GM12878 (cell line): ENCODE data around the gene RRP1B. TPM values are rescaled to one million over a fixed set of nuclear protein-coding genes. Genes with fewer than 3 reads are reported as not detected.

ENCODE experiments used
- ATAC-seq: fragments of 200-7000 bp; cut with Tn5 transposase; 3 replicates; pipeline ENCODE4 v1.9.1; 2020; ENCODE audit warnings: mild to moderate bottlenecking, moderate library complexity
- BruUV-seq: library from RNA; stranded (reverse); fragments of 400-500 nt; replicated peaks from 2 replicates; lab custom pipeline; 2021; lab: Mats Ljungman, UMichigan
- CTCF ChIA-PET: fragments of 300-600 bp; sonication (Branson Sonifier 250); formaldehyde crosslinking; extraction: SDS; loops from one replicate; lab custom pipeline; 2021; ENCODE audit warnings: inconsistent platforms; lab: Yijun Ruan, JAX
- POLR2A ChIA-PET: fragments of 350-600 bp; formaldehyde crosslinking; extraction: SDS; loops from one replicate; lab custom pipeline; 2021; ENCODE audit warnings: inconsistent platforms; lab: Charles Lee
- RAD21 ChIA-PET: fragments of 300-600 bp; sonication (Branson Sonifier 250); formaldehyde crosslinking; loops from one replicate; lab custom pipeline; 2023; ENCODE audit warnings: antibody characterized with exemption; ENCODE audit not compliant: unreplicated experiment; lab: Charles Lee
- SMC1A ChIA-PET: fragments of 300-600 bp; sonication (Branson Sonifier 250); formaldehyde crosslinking; loops from one replicate; lab custom pipeline; 2023; ENCODE audit not compliant: unreplicated experiment, uncharacterized antibody; lab: Charles Lee
- DNase-seq: peaks from one replicate; pipeline ENCODE4 v3.0.0-alpha.2; 2011; ENCODE audit warnings: low read depth, low spot score
- FAIRE-seq: peaks from 3 replicates; lab custom pipeline; 2011; peaks lifted over from hg19 to GRCh38; lab: Jason Lieb, UNC
- H2AFZ ChIP-seq: 2 replicates; pipeline ENCODE4 v1.6.0; 2011; ENCODE audit warnings: low read depth, low read length, control low read depth; ENCODE audit not compliant: control insufficient read depth
- H3K27ac ChIP-seq: 2 replicates; pipeline ENCODE4 v1.5.1; 2011; ENCODE audit warnings: control low read depth; ENCODE audit not compliant: control insufficient read depth, insufficient read depth
- H3K27me3 ChIP-seq, 2 experiments: replicated peaks in 1 of 2; 2 replicates each; pipeline versions ENCODE4 v1.6.0 to v1.6.1; 2011; ENCODE audit warnings: low read length in 1 of 2; ENCODE audit not compliant: control insufficient read depth in 2 of 2, insufficient read depth in 2 of 2
- H3K36me3 ChIP-seq, 2 experiments: 2 replicates each; pipeline ENCODE4 v1.5.1; 2011; ENCODE audit warnings: low read length in 1 of 2; ENCODE audit not compliant: control insufficient read depth in 2 of 2, insufficient read depth in 2 of 2
- H3K4me1 ChIP-seq: 2 replicates; pipeline ENCODE4 v1.6.1; 2011; ENCODE audit warnings: mild to moderate bottlenecking, low read length, moderate library complexity, mixed read lengths; ENCODE audit not compliant: control insufficient read depth, insufficient read depth
- H3K4me2 ChIP-seq: 2 replicates; pipeline ENCODE4 v1.6.0; 2011; ENCODE audit warnings: control low read depth; ENCODE audit not compliant: control insufficient read depth, insufficient read depth
- H3K4me3 ChIP-seq: fragments of 200-600 bp; sonication (generic); 2 replicates; pipeline ENCODE4 v1.5.1; 2016
- H3K79me2 ChIP-seq: 2 replicates; pipeline ENCODE4 v1.6.0; 2011; ENCODE audit warnings: low read length; ENCODE audit not compliant: control insufficient read depth, insufficient read depth
- H3K9ac ChIP-seq: 2 replicates; pipeline ENCODE4 v1.8.0; 2011; ENCODE audit warnings: low read length, control low read depth, mixed read lengths; ENCODE audit not compliant: control insufficient read depth, insufficient read depth
- H3K9me3 ChIP-seq: replicated peaks from 3 replicates; pipeline ENCODE4 v1.5.1; 2011; ENCODE audit warnings: mild to moderate bottlenecking, low read length; ENCODE audit not compliant: control insufficient read depth, insufficient read depth
- H4K20me1 ChIP-seq: 2 replicates; pipeline ENCODE4 v1.6.0; 2011; ENCODE audit not compliant: control insufficient read depth, insufficient read depth
- CBX3 ChIP-seq: fragments of 200-600 bp; sonication (generic); IDR thresholded peaks from 2 replicates; pipeline ENCODE4 v1.6.1; 2016; ENCODE audit warnings: low read depth, borderline replicate concordance
- SMC3 ChIP-seq: IDR thresholded peaks from 2 replicates; pipeline ENCODE4 v1.6.1; 2011; ENCODE audit warnings: low read length, improper control_type of control experiment, borderline replicate concordance
- WGBS: methylation state at CpG from one replicate; pipeline ENCODE4 v1.1.6; 2016; ENCODE audit warnings: low lambda C conversion rate; ENCODE audit not compliant: insufficient replicate concordance, insufficient coverage; ENCODE audit errors: missing lambda C conversion rate; 5-methylcytosine and 5-hydroxymethylcytosine counted together
- in situ Hi-C: fragments of 300-500 bp; cut with MboI; formaldehyde crosslinking; loops from 9 replicates; pipeline ENCODE4 v1.14.3; 2018; ENCODE audit warnings: mixed read lengths
- intact Hi-C: fragments of 100-400 bp; cut with micrococcal nuclease; formaldehyde crosslinking; loops from one replicate; pipeline ENCODE4 v1.14.2; 2022; ENCODE audit not compliant: unreplicated experiment
- polyA plus RNA-seq, 11 experiments: library from polyadenylated mRNA; depleted of rRNA in 4 of 11; unstranded in 6 of 11; stranded (reverse) in 5 of 11; fragments of >200 nt; fragmentation: Nextera tagmentation in 4 of 11; fragmentation: Illumina TruSeq in 1 of 11; extraction: Ambion mirVana in 4 of 11; extraction: Trizol in 1 of 11; gene quantifications; 1 replicate in 1 of 11; 2 replicates in 10 of 11; pipeline versions ENCODE4 v1.2.1 to v1.2.3, GENCODE V29; 2011 to 2016; ENCODE audit warnings: inconsistent platforms in 2 of 11, missing spikeins in 2 of 11, low read depth in 1 of 11
- total RNA-seq, 4 experiments: library from RNA; depleted of rRNA in 3 of 4; stranded (reverse); fragments of >200 nt in 3 of 4; fragmentation: Illumina TruSeq in 1 of 4; extraction: Trizol in 1 of 4; gene quantifications; 2 replicates each; pipeline versions ENCODE4 v1.2.1 to v1.2.3, GENCODE V29; 2013 to 2021
- TF ChIP-seq, protein P1 (sequence below): fragments of 450-650 bp; formaldehyde crosslinking; IDR thresholded peaks from 2 replicates; pipeline ENCODE4 v1.4.0; 2020; ENCODE audit warnings: mild to moderate bottlenecking, moderate library complexity

RRP1B gene
- total and polyA plus RNA-seq, 10 of the 15 experiments (the other 5 are each of a cell fraction or from before 2014, with no cell fraction given), result 8.1 to 57.4 (median 38.1) TPM

DNA sequence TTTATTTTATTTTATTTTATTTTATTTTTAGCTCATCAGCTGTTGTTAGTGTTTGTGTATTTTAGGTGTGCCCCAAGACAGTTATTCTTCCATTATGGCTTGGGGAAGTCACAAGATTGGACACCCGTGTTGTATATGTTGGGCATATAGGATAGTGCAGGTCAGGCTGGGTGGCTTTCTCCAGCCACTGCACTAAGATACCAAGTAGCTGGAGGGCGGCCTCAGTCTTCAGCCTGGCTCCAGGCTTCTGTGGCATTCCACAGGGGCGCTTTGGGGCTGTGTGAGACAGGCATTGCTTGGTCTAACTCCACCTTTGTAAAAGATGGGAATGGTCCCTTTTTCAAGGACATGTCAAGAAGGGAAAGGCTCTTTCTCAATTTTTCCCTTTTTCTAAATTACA lies 16.5 kb downstream of the RRP1B start:
- FAIRE-seq (no peak), DNase-seq (no peak), ATAC-seq (no peak)
- Histone ChIP-seq H3K4me1 (no peaks in the 10 kb centered on the region), H3K36me3 (peaks cover 23 to 36% of the 10 kb centered on the region in 2 experiments), H4K20me1 (no peaks in the 10 kb centered on the region; the same call in 1 of the 2 replicates), H3K79me2 (no peaks in the 10 kb centered on the region; the same call in 1 of the 2 replicates), H3K9ac (no peak overlapping the region), H3K27me3 (no peaks in the 10 kb centered on the region), H3K4me2 (no peak overlapping the region), H3K27ac (no peak overlapping the region), H2AFZ (no peak overlapping the region), H3K9me3 (no peaks in the 10 kb centered on the region)
- ChIA-PET SMC1A (interaction anchor here (0.6 kb wide), 1 partner anchor 648 kb away, joined by 3 read pairs; no protein-coding TSS in a partner anchor), POLR2A (no interaction called here), RAD21 (no interaction called here), CTCF (interaction anchor here (2.4 kb wide), 1 partner anchor 52 kb away, joined by 7 read pairs; no protein-coding TSS in a partner anchor)
- no TSS peak for BruUV-seq
- in situ Hi-C loops, result loop anchor here (25.0 kb wide), 1 partner anchor 1464 kb away; the partner anchor contains the start of gene ABCG1
- 77% methylated on average over 3 of the region's 3 CpGs for WGBS
- intact Hi-C loops, result no loop called here
- TF ChIP-seq, protein P1, sequence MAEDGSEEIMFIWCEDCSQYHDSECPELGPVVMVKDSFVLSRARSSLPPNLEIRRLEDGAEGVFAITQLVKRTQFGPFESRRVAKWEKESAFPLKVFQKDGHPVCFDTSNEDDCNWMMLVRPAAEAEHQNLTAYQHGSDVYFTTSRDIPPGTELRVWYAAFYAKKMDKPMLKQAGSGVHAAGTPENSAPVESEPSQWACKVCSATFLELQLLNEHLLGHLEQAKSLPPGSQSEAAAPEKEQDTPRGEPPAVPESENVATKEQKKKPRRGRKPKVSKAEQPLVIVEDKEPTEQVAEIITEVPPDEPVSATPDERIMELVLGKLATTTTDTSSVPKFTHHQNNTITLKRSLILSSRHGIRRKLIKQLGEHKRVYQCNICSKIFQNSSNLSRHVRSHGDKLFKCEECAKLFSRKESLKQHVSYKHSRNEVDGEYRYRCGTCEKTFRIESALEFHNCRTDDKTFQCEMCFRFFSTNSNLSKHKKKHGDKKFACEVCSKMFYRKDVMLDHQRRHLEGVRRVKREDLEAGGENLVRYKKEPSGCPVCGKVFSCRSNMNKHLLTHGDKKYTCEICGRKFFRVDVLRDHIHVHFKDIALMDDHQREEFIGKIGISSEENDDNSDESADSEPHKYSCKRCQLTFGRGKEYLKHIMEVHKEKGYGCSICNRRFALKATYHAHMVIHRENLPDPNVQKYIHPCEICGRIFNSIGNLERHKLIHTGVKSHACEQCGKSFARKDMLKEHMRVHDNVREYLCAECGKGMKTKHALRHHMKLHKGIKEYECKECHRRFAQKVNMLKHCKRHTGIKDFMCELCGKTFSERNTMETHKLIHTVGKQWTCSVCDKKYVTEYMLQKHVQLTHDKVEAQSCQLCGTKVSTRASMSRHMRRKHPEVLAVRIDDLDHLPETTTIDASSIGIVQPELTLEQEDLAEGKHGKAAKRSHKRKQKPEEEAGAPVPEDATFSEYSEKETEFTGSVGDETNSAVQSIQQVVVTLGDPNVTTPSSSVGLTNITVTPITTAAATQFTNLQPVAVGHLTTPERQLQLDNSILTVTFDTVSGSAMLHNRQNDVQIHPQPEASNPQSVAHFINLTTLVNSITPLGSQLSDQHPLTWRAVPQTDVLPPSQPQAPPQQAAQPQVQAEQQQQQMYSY (CRISPR knock-in tag), result no peak
- TF ChIP-seq CBX3, result no peak
- no peak for TF ChIP-seq SMC3
- TF ChIP-seq, all 136 proteins: peak for 0
- no peak overlapping the region for H3K4me3 ChIP-seq
